Measurements from ENCODE around the gene RNF5. TPM values are rescaled to one million over a fixed set of nuclear protein-coding genes. Genes with fewer than 3 reads are reported as not detected.
A peak's percentile ranks its signal among the peaks of the same experiment; 100 is the strongest.

Gene RNF5
- total and polyA plus RNA-seq, 9 of the 15 experiments (the other 6 are each of a cell fraction or from before 2014, with no cell fraction given), result 62.2 to 245 (median 129) TPM

DNA sequence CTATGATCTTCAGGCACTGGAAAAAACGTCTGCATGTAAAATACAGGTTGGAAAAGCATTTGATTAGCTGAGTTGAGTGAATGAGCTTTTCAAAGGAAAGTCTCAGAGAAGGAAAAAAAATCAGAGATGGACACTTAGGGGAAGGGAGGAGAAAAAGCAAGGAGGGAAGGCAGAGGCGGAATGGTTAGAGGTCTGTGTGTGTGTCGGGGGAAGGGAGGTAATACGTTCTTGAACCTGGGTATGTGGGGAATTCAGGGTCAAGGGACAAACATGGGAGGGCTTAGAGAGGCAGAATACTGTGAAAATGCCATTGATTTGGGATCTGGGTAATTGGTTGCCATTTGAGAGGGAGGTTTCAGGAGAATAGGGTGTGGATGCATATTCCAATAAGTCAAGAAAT is 31.5 kb upstream of the RNF5 start (continued):
- TF ChIP-seq, protein P1, sequence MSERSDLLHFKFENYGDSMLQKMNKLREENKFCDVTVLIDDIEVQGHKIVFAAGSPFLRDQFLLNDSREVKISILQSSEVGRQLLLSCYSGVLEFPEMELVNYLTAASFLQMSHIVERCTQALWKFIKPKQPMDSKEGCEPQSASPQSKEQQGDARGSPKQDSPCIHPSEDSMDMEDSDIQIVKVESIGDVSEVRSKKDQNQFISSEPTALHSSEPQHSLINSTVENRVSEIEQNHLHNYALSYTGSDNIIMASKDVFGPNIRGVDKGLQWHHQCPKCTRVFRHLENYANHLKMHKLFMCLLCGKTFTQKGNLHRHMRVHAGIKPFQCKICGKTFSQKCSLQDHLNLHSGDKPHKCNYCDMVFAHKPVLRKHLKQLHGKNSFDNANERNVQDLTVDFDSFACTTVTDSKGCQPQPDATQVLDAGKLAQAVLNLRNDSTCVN (CRISPR knock-in tag; IDR thresholded peaks at IDR 0.05), result 0 out of 2 replicates have a peak, but pooled peaks have one; percentile 11
- no peak for TF ChIP-seq CAMTA2 (CRISPR knock-in tag; conservative IDR thresholded peaks at IDR 0.05)
- no peak for TF ChIP-seq SRF (CRISPR knock-in tag; IDR thresholded peaks at IDR 0.05)
- TF ChIP-seq L3MBTL2 (IDR thresholded peaks at IDR 0.05), result no peak
- TF ChIP-seq NCOA6 (IDR thresholded peaks at IDR 0.05), result no peak
- no peak for TF ChIP-seq ZNF57 (CRISPR knock-in tag; IDR thresholded peaks at IDR 0.05)
- TF ChIP-seq THRA (IDR thresholded peaks at IDR 0.05), result no peak
- TF ChIP-seq ZNF324 (CRISPR knock-in tag; IDR thresholded peaks at IDR 0.05), result no peak
- TF ChIP-seq RFX5 (IDR thresholded peaks at IDR 0.05; ENCODE audit: low read depth, low read length), result no peak
- no peak for TF ChIP-seq ZNF239 (CRISPR knock-in tag; IDR thresholded peaks at IDR 0.05)
- TF ChIP-seq EHMT2 (IDR thresholded peaks at IDR 0.05), result no peak
- no peak for TF ChIP-seq BACH1 (tag; IDR thresholded peaks at IDR 0.05)
- TF ChIP-seq RBBP5 (IDR thresholded peaks at IDR 0.05; ENCODE audit: borderline replicate concordance, insufficient read depth, low read length, poor library complexity, severe bottlenecking), result no peak
- TF ChIP-seq, protein P2, sequence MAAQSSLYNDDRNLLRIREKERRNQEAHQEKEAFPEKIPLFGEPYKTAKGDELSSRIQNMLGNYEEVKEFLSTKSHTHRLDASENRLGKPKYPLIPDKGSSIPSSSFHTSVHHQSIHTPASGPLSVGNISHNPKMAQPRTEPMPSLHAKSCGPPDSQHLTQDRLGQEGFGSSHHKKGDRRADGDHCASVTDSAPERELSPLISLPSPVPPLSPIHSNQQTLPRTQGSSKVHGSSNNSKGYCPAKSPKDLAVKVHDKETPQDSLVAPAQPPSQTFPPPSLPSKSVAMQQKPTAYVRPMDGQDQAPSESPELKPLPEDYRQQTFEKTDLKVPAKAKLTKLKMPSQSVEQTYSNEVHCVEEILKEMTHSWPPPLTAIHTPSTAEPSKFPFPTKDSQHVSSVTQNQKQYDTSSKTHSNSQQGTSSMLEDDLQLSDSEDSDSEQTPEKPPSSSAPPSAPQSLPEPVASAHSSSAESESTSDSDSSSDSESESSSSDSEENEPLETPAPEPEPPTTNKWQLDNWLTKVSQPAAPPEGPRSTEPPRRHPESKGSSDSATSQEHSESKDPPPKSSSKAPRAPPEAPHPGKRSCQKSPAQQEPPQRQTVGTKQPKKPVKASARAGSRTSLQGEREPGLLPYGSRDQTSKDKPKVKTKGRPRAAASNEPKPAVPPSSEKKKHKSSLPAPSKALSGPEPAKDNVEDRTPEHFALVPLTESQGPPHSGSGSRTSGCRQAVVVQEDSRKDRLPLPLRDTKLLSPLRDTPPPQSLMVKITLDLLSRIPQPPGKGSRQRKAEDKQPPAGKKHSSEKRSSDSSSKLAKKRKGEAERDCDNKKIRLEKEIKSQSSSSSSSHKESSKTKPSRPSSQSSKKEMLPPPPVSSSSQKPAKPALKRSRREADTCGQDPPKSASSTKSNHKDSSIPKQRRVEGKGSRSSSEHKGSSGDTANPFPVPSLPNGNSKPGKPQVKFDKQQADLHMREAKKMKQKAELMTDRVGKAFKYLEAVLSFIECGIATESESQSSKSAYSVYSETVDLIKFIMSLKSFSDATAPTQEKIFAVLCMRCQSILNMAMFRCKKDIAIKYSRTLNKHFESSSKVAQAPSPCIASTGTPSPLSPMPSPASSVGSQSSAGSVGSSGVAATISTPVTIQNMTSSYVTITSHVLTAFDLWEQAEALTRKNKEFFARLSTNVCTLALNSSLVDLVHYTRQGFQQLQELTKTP (IDR thresholded peaks at IDR 0.05; ENCODE audit: low read depth in 1 of 2, partially characterized antibody in 2 of 2), result peak in 1 of 2 experiments; percentile 8
- 0 out of 2 replicates have a peak, but pooled peaks have one; percentile 13 for TF ChIP-seq ZNF512 (tag; IDR thresholded peaks at IDR 0.05)
- TF ChIP-seq DACH1 (IDR thresholded peaks at IDR 0.05; ENCODE audit: partially characterized antibody), result no peak
- TF ChIP-seq HOXB6 (CRISPR knock-in tag; IDR thresholded peaks at IDR 0.05; ENCODE audit: borderline replicate concordance), result no peak
- TF ChIP-seq, protein P3, sequence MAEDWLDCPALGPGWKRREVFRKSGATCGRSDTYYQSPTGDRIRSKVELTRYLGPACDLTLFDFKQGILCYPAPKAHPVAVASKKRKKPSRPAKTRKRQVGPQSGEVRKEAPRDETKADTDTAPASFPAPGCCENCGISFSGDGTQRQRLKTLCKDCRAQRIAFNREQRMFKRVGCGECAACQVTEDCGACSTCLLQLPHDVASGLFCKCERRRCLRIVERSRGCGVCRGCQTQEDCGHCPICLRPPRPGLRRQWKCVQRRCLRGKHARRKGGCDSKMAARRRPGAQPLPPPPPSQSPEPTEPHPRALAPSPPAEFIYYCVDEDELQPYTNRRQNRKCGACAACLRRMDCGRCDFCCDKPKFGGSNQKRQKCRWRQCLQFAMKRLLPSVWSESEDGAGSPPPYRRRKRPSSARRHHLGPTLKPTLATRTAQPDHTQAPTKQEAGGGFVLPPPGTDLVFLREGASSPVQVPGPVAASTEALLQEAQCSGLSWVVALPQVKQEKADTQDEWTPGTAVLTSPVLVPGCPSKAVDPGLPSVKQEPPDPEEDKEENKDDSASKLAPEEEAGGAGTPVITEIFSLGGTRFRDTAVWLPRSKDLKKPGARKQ (CRISPR knock-in tag; IDR thresholded peaks at IDR 0.05), result no peak
- TF ChIP-seq SP1 (CRISPR knock-in tag; IDR thresholded peaks at IDR 0.05), result no peak

Measured in K562 (cell line).